HEK293 (cell line): ENCODE data around the gene SLC14A1.

ENCODE experiments used
- CTCF ChIA-PET: fragments of 350-600 bp; formaldehyde crosslinking; extraction: SDS; loops from one replicate; lab custom pipeline; 2021; ENCODE audit warnings: antibody characterized with exemption; lab: Yijun Ruan, JAX
- POLR2A ChIA-PET: fragments of 300-600 bp; formaldehyde crosslinking; extraction: SDS; loops from one replicate; lab custom pipeline; 2020; ENCODE audit warnings: antibody characterized with exemption, inconsistent platforms; lab: Yijun Ruan, JAX
- H3K27ac ChIP-seq: fragments of 200-500 bp; sonication (Bioruptor generic); 2 replicates; pipeline ENCODE4 v1.5.1; 2014; ENCODE audit warnings: low read depth, low read length, control low read depth, inconsistent platforms; ENCODE audit errors: extremely low read depth
- H3K36me3 ChIP-seq, 2 experiments: fragments of 200-500 bp in 1 of 2; sonication (Bioruptor generic) in 1 of 2; 1 replicate in 1 of 2; 2 replicates in 1 of 2; pipeline ENCODE4 v1.5.1; 2014 to 2017; ENCODE audit warnings: inconsistent platforms in 2 of 2, low read length in 2 of 2; ENCODE audit not compliant: control insufficient read depth in 2 of 2, insufficient read depth in 1 of 2
- H3K4me1 ChIP-seq: fragments of 200-500 bp; sonication (Bioruptor generic); 2 replicates; pipeline ENCODE4 v1.5.1; 2014; ENCODE audit warnings: mild to moderate bottlenecking, low read length, inconsistent platforms; ENCODE audit not compliant: control insufficient read depth, insufficient read depth
- H3K4me3 ChIP-seq: 2 replicates; pipeline ENCODE4 v1.5.1; 2011; ENCODE audit warnings: low read depth, mild to moderate bottlenecking, control low read depth, low read length, moderate library complexity
- H3K9me3 ChIP-seq: fragments of 200-500 bp; sonication (Bioruptor generic); 2 replicates; pipeline ENCODE4 v1.5.1; 2014; ENCODE audit warnings: low read depth, low read length, inconsistent platforms; ENCODE audit not compliant: control insufficient read depth, insufficient read depth
- BCL11A ChIP-seq: fragments of 450-650 bp; formaldehyde crosslinking; IDR thresholded peaks from 2 replicates; pipeline ENCODE4 v1.5.1; 2016; ENCODE audit warnings: low read depth, missing biosample characterization, missing genetic modification characterization
- GLI2 ChIP-seq: fragments of 450-650 bp; formaldehyde crosslinking; IDR thresholded peaks from 2 replicates; pipeline ENCODE4; 2017; ENCODE audit warnings: missing biosample characterization, missing genetic modification characterization, low read depth, borderline replicate concordance
- GLI4 ChIP-seq: fragments of 450-650 bp; formaldehyde crosslinking; IDR thresholded peaks from 2 replicates; pipeline ENCODE4 v1.5.1; 2016; ENCODE audit warnings: missing biosample characterization, missing genetic modification characterization
- HIC1 ChIP-seq: fragments of 450-650 bp; formaldehyde crosslinking; IDR thresholded peaks from 2 replicates; pipeline ENCODE4 v1.5.1; 2016; ENCODE audit warnings: missing biosample characterization, missing genetic modification characterization
- KLF16 ChIP-seq: fragments of 450-650 bp; formaldehyde crosslinking; IDR thresholded peaks from 2 replicates; pipeline ENCODE4 v1.5.1; 2017; ENCODE audit warnings: missing biosample characterization, missing genetic modification characterization
- REST ChIP-seq: fragments of 450-650 bp; formaldehyde crosslinking; IDR thresholded peaks from 2 replicates; pipeline ENCODE4 v1.5.1; 2016; ENCODE audit warnings: missing biosample characterization, missing genetic modification characterization
- SP2 ChIP-seq: fragments of 450-650 bp; formaldehyde crosslinking; IDR thresholded peaks from 2 replicates; pipeline ENCODE4 v1.5.1; 2016; ENCODE audit warnings: missing biosample characterization, missing genetic modification characterization
- YY1 ChIP-seq: fragments of 450-650 bp; formaldehyde crosslinking; IDR thresholded peaks from 2 replicates; pipeline ENCODE4 v1.5.1; 2018; ENCODE audit warnings: missing biosample characterization, missing genetic modification characterization
- ZBTB8A ChIP-seq: fragments of 450-650 bp; formaldehyde crosslinking; IDR thresholded peaks from 2 replicates; pipeline ENCODE4 v1.5.1; 2016; ENCODE audit warnings: missing biosample characterization, missing genetic modification characterization
- ZNF148 ChIP-seq: fragments of 450-650 bp; formaldehyde crosslinking; IDR thresholded peaks from 2 replicates; pipeline ENCODE4 v1.5.0; 2017; ENCODE audit warnings: missing biosample characterization, missing genetic modification characterization, borderline replicate concordance
- ZNF23 ChIP-seq: fragments of 450-650 bp; formaldehyde crosslinking; IDR thresholded peaks from 2 replicates; pipeline ENCODE4 v1.5.1; 2016; ENCODE audit warnings: missing biosample characterization, missing genetic modification characterization, borderline replicate concordance
- ZNF280D ChIP-seq: fragments of 450-650 bp; formaldehyde crosslinking; IDR thresholded peaks from 2 replicates; pipeline ENCODE4 v1.5.1; 2016; ENCODE audit warnings: missing biosample characterization, missing genetic modification characterization
- ZNF311 ChIP-seq: fragments of 450-650 bp; formaldehyde crosslinking; IDR thresholded peaks from 2 replicates; pipeline ENCODE4 v1.5.1; 2017; ENCODE audit warnings: missing biosample characterization, missing genetic modification characterization, borderline replicate concordance
- ZNF423 ChIP-seq: fragments of 450-650 bp; formaldehyde crosslinking; IDR thresholded peaks from 2 replicates; pipeline ENCODE4 v1.5.1; 2016; ENCODE audit warnings: missing biosample characterization, missing genetic modification characterization
- ZNF555 ChIP-seq: fragments of 450-650 bp; formaldehyde crosslinking; conservative IDR thresholded peaks from 2 replicates; pipeline ENCODE4 v1.5.1; 2017; ENCODE audit warnings: missing biosample characterization, mild to moderate bottlenecking, missing genetic modification characterization, inconsistent platforms
- ZNF654 ChIP-seq: fragments of 450-650 bp; formaldehyde crosslinking; IDR thresholded peaks from 2 replicates; pipeline ENCODE4 v1.5.1; 2016; ENCODE audit warnings: low read depth, missing biosample characterization, missing genetic modification characterization
- ZNF664 ChIP-seq: fragments of 450-650 bp; formaldehyde crosslinking; IDR thresholded peaks from 2 replicates; pipeline ENCODE4 v1.5.1; 2016; ENCODE audit warnings: missing biosample characterization, missing genetic modification characterization
- ZNF776 ChIP-seq: fragments of 450-650 bp; formaldehyde crosslinking; IDR thresholded peaks from 2 replicates; pipeline ENCODE4 v1.5.0; 2017; ENCODE audit warnings: missing biosample characterization, missing genetic modification characterization, borderline replicate concordance

Gene SLC14A1

GRCh38 chr18:45719106-45719505, 4.9 kb upstream of the SLC14A1 start:
- no peak overlapping the region for H3K27ac ChIP-seq
- no peaks in the 10 kb centered on the region for H3K9me3 ChIP-seq
- no peaks in the 10 kb centered on the region for H3K36me3 ChIP-seq
- CTCF ChIA-PET: interaction anchor here (1.3 to 1.6 kb wide), 2 partner anchors 12 to 161 kb away, joined by 4 to 7 read pairs; no protein-coding TSS in a partner anchor
- H3K4me1 ChIP-seq: no peaks in the 10 kb centered on the region
- TF ChIP-seq ZNF148 (no peak), ZNF664 (tag by site-specific recombination) (no peak), ZNF423 (tag by site-specific recombination) (no peak), ZNF311 (tag by site-specific recombination) (no peak), BCL11A (tag by site-specific recombination) (no peak), ZNF280D (tag by site-specific recombination) (no peak), ZNF776 (tag by site-specific recombination) (no peak), ZNF23 (tag by site-specific recombination) (no peak), YY1 (tag by site-specific recombination) (no peak), GLI4 (tag by site-specific recombination) (no peak), HIC1 (tag by site-specific recombination) (no peak), ZBTB8A (no peak), KLF16 (tag by site-specific recombination) (no peak), GLI2 (tag by site-specific recombination) (no peak), SP2 (tag by site-specific recombination) (no peak), ZNF555 (no peak)
- no peak overlapping the region for H3K4me3 ChIP-seq
- POLR2A ChIA-PET: no interaction called here

- no peak for TF ChIP-seq REST
- peak; percentile 39 for TF ChIP-seq ZNF654 (tag by site-specific recombination)
- TF ChIP-seq, all 188 proteins: peak for 1
- POLR2A ChIA-PET: interaction anchor here (1.4 kb wide), 1 partner anchor 157 kb away, joined by 3 read pairs; no protein-coding TSS in a partner anchor
- Histone ChIP-seq H3K36me3 (no peaks in the 10 kb centered on the region), H3K4me1 (no peaks in the 10 kb centered on the region), H3K4me3 (no peak overlapping the region), H3K9me3 (no peaks in the 10 kb centered on the region), H3K27ac (no peak overlapping the region)
- CTCF ChIA-PET: interaction anchor here (0.5 to 7.3 kb wide), 46 partner anchors 8 to 985 kb away, joined by 3 to 75 read pairs (median 4); no protein-coding TSS in a partner anchor
Observed at GRCh38 chr18:45722899-45723298, 1.1 kb upstream of the SLC14A1 start.
